SK-N-SH (cell line): ENCODE data around the gene PROP1.

Experiments used
- CHD2 ChIP-seq: fragments of 150-350 bp; IDR thresholded peaks from 2 replicates; pipeline ENCODE4 v1.6.1; 2018; ENCODE audit warnings: low read length; ENCODE audit not compliant: partially characterized antibody
- EP300 ChIP-seq, 2 experiments: IDR thresholded peaks; 2 replicates each; pipeline versions ENCODE4 v1.4.0 to v1.6.1; 2012; ENCODE audit warnings: borderline replicate concordance in 1 of 2, low read depth in 1 of 2, low read length in 1 of 2
- GATA2 ChIP-seq: sonication (generic); formaldehyde crosslinking; IDR thresholded peaks from 2 replicates; pipeline ENCODE4 v1.5.0; 2020; ENCODE audit warnings: mild to moderate bottlenecking, missing genetic modification reagents
- JUND ChIP-seq: IDR thresholded peaks from 2 replicates; pipeline ENCODE4 v1.4.0; 2012
- MAX ChIP-seq: IDR thresholded peaks from 2 replicates; pipeline ENCODE4 v1.4.0; 2012; ENCODE audit warnings: low read depth
- NFIC ChIP-seq: IDR thresholded peaks from 2 replicates; pipeline ENCODE4 v1.4.0; 2012; ENCODE audit warnings: borderline replicate concordance
- POLR2AphosphoS5 ChIP-seq: IDR thresholded peaks from 2 replicates; pipeline ENCODE4 v1.6.1; 2012; ENCODE audit warnings: low read depth, low read length
- SMC3 ChIP-seq: IDR thresholded peaks from 2 replicates; pipeline ENCODE4 v1.6.1; 2012; ENCODE audit warnings: low read depth, low read length, improper control_type of control experiment
- USF1 ChIP-seq: IDR thresholded peaks from 2 replicates; pipeline ENCODE4 v1.4.0; 2012; ENCODE audit warnings: low read depth, borderline replicate concordance
- USF2 ChIP-seq: fragments of 150-350 bp; IDR thresholded peaks from 2 replicates; pipeline ENCODE4 v1.6.1; 2017; ENCODE audit warnings: antibody characterized with exemption, low read length, low read depth, borderline replicate concordance
- YY1 ChIP-seq: IDR thresholded peaks from 2 replicates; pipeline ENCODE4 v1.4.0; 2012; ENCODE audit warnings: low read depth, mild to moderate bottlenecking

GRCh38 chr5:177957241-177957640, 38.8 kb downstream of the PROP1 start:
- TF ChIP-seq USF1: no peak
- TF ChIP-seq GATA2 (CRISPR knock-in tag): no peak
- no peak for TF ChIP-seq POLR2AphosphoS5
- TF ChIP-seq NFIC: no peak
- no peak for TF ChIP-seq YY1
- no peak for TF ChIP-seq MAX
- TF ChIP-seq USF2: no peak
- TF ChIP-seq SMC3: no peak
- no peak for TF ChIP-seq EP300 (IDR thresholded peaks at IDR 0.05; ENCODE audit: borderline replicate concordance in 1 of 2, low read depth in 1 of 2, low read length in 1 of 2)
- TF ChIP-seq JUND: no peak
- no peak for TF ChIP-seq CHD2
